Limb (tissue), 2 donors: ENCODE results near the gene WNK4.

ENCODE experiments used
- DNase-seq, 2 donors: peaks; one replicate each; pipeline ENCODE4 v3.0.0-alpha.2; 2016; ENCODE audit errors: extremely low spot score in 2 of 2

Gene WNK4

DNA sequence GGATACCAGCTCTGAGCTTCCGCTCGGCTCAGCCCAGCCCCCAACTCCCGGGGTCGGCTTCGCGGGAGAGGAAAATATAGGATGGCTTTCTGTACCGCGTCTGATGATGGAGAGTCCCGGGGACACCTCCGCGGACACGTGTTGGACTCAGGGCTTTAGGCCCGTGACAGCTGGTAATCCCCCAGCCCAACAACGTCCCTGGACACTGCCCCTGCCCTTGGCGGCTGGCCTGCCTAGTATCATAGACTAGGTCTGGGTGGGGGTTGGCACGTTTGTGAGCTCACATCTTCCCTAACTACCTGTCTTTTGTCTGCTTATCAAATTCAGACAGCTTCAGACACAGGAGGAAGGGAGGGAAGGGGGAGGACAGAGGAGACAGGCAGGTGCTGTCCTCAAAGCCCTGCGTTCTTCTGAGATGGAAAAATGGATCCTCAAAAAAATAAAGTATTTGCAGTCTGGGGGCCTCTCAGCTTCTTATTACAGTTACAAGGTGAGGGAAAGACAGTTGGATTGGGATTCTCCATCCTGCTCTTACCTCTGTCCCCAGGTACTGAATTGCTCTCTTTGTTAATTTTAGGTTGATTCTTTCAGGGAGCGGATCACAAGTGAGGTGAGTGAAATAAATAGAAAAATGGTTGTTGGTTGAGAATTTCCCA lies 53.5 kb downstream of the WNK4 start:
- no peak for DNase-seq

DNA sequence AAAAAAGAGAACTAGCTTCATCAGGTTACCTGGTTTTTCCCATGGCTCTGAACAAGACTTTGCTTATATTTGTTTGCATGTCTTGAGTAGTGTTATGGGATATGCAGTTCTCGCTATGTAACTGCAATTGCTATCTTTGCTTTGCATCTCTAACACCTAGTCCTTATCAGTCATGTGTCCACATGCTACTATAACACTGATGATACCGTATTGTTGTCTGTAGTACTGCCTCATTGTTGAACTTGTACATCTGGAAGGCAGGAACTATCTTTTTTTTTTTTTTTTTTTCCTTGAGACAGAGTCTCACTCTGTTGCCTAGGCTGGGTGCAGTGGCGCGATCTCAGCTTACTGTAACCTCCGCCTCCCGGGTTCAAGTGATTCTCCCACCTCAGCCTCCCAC lies 55.3 kb downstream of the WNK4 start:
- DNase-seq, result no peak

DNA sequence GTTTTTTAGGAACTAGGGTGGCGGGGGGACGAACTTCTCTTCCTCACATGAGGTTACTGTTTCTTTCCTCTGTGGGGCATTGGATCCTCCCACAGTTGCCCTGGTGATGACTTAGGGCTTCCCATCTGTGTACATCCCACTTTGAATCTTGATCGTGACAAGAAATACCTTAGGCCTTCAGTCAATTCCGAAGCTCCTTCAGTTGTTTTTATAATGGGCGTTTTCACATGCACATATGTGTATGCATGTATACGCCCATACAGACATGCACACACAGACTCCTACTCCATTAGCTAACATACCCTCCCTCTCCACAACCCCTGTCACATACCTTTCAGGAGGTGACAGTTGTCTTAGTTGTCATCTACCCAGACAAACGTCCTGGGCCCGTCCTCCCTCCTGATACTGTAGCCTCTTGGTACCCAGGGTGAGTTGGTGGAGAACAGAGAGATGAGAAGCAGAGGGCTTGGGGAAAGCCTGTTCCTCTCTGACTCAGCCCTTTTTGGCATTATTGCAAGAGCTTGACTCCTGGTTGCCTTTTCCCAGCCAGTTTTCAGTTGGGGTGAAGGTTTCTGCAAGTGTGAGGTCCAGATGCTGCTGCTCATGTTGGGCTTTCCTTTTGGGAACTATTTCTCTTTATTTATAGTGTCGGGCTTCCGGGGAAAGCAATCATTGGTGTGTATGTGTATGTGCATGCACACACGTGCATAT lies 61.7 kb downstream of the WNK4 start:
- DNase-seq, result no peak

DNA sequence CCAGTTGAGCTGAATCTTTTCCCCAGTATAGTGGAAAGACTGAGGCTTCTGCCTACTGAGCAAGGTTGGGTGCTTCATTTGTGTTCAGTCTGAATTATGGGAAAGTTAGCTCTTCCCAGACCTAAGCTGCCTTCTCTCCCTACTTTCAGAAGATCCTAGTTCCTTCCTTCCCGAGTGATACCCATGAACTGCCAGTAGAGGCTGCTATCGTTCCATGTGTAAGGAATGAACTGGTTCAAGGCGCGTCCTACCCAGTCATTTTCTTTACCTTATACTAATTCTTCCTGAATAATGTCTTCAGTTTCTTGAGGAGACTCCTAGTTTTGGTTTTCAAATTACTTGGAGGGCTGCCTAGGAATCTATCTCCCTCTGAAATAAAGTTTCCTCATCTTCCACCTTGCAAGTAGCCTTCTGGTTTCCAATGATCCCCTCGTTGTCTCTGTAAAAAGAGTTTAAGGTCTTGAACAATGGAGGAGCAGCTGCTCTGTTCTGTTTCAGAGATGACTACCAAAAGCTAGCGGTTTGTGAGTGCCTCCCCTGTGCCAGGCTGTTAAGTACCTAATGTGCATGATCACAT lies 63.0 kb downstream of the WNK4 start:
- DNase-seq, result peak; percentile 51 to 75

DNA sequence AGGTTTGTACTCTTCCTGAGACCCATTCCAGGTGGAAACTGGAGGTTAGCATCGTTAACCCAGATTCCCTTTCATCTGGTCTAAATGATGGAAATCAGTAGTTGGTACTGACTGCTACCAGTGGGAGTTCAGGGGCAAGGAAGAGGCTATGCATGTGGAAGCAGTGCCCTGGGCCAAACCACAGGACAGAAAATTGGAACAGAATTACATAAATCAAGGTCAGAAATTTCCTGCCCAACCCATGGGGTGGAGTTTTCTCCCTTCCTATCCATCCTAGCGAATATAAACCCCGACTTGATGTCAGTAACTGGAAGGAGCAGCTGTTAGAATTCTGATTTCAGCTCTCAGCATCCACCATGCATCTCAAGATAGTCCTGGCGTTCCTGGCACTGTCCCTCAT lies 63.9 kb downstream of the WNK4 start, which contains the start of gene AOC2:
Gene AOC2 (plus strand): TSS at position 310 of the 400 bp plus-strand sequence. CDS start 47 bp downstream, at position 357.
- DNase-seq, result no peak

DNA sequence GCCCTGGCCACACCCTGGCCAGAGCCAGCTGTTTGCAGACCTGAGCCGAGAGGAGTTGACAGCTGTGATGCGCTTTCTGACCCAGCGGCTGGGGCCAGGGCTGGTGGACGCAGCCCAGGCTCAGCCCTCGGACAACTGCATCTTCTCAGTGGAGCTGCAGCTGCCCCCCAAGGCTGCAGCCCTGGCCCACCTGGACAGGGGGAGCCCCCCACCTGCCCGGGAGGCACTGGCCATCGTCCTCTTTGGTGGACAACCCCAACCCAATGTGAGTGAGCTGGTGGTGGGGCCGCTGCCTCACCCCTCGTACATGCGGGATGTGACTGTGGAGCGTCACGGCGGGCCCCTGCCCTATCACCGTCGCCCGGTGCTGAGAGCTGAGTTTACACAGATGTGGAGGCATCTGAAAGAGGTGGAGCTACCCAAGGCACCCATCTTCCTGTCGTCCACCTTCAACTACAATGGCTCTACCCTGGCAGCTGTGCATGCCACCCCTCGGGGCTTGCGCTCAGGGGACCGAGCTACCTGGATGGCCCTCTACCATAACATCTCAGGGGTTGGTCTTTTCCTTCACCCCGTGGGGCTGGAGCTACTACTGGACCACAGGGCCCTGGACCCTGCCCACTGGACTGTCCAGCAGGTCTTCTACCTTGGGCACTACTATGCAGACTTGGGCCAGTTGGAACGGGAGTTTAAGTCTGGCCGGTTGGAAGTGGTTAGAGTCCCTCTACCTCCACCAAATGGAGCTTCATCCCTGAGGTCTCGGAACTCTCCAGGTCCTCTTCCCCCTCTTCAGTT lies 64.5 kb downstream of the WNK4 start:
- DNase-seq, result no peak

DNA sequence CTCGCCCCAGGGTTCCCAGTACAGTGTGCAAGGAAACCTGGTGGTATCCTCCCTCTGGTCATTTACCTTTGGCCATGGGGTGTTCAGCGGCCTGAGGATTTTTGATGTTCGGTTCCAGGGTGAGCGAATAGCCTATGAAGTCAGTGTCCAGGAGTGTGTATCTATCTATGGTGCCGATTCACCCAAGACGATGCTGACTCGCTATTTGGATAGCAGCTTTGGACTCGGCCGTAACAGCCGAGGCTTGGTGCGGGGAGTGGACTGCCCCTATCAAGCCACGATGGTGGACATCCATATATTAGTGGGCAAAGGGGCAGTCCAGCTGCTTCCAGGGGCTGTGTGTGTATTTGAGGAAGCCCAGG lies 65.1 kb downstream of the WNK4 start:
- no peak for DNase-seq

DNA sequence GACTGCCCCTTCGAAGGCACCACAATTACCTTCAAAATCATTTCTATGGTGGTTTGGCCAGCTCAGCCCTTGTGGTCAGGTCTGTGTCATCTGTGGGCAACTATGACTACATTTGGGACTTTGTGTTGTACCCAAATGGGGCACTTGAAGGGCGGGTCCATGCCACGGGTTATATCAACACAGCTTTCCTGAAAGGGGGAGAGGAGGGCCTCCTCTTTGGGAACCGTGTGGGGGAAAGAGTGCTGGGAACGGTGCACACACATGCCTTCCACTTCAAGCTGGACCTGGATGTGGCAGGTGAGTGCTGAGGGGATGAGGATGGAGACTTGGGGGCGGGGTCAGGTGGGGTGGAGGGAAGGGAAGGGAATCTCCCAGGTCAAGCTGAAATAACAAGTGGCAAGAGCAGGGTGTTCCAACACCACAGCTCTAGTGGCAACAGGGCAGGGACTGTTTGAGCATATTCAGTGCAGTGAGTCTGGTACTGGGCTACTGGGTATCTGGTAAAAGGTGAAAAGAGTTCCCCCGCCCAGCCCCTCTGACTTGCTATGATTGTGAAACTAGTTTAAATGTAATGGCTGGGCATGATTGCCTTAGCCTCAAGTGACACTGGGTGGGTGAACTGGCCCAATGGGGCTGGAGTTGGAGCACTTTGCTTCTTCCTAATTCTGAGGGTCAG lies 65.6 kb downstream of the WNK4 start:
- no peak for DNase-seq
